HuH-7 (cell line): ENCODE results near the gene DEAF1.
A peak's percentile ranks its signal among the peaks of the same experiment; 100 is the strongest.
"Not testable (repeated sequence)": the region's sequence is repeated elsewhere in the genome, so short reads cannot be mapped to it uniquely, and the experiment has no call there.

Experiments
- DNase-seq: peaks from one replicate; pipeline ENCODE4 v3.0.0; 2011; ENCODE audit warnings: low spot score

The DEAF1 gene

DNA sequence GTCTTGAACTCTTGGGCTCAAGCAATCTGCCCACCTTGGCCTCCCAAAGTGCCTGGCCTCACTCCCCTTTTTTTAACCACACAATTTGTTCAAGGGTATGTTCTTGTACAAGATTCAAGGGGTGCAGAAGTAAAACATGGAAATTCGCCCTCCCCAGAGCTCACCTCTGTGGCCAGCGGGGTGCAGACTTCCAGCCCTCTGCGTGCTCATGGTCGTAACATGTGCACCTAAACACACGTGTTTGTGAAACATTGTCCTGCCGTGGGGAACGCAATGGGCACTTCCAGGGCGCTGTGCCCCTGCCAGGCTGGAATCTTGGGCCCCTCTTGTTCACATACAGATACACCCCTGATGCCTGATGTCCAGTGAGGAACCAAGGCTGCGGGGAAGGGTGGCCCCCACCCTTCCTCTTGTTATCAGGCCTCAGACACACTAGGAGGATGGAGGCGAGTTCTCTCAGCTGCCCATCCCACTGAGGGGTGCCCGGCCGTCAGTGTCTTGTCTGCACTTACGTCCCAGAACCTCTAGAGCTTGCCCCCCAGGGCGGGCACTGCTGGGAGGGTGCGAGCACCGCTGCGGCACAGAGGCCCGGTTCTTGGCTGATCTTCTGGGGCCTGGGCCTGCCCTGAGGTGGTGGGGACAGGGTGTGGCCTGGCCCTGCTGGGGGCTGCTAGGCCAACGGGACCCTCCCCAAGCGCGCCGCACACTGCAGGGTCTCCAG, 6.9 kb upstream of the DEAF1 start:
- DNase-seq = no peak

- DNase-seq = no peak
Observed at GRCh38 chr11:699753-700152, 4.7 kb upstream of the DEAF1 start.

- DNase-seq = no peak
Observed at GRCh38 chr11:699116-699508, 4.1 kb upstream of the DEAF1 start.

- DNase-seq = no peak
Observed at GRCh38 chr11:698493-699115, 3.6 kb upstream of the DEAF1 start.

DNA sequence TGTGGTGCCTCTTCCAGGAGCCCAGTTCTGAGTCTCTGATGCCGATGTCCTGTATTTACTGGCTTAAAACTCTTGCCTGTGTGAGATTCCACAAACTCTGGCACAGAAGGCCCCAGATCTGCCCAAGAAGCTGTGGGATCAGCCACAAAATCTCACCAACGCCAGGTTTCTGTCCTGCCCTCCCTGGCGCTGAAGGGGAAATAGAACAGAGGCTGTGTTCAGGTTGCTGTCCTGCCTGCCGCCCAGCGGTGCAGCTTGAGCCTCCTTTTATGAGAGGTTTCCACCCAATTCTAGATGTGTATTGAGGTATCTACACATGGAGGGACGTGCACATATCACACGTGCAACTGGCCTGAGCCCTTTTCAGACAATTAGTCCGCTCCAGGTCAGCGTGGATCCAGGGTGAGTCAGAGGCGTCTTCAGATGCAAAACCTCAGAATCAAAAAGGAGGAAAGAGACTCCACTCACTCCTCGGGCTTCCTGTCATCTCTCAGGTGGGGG, 2.8 kb upstream of the DEAF1 start:
- DNase-seq = no peak

DNA sequence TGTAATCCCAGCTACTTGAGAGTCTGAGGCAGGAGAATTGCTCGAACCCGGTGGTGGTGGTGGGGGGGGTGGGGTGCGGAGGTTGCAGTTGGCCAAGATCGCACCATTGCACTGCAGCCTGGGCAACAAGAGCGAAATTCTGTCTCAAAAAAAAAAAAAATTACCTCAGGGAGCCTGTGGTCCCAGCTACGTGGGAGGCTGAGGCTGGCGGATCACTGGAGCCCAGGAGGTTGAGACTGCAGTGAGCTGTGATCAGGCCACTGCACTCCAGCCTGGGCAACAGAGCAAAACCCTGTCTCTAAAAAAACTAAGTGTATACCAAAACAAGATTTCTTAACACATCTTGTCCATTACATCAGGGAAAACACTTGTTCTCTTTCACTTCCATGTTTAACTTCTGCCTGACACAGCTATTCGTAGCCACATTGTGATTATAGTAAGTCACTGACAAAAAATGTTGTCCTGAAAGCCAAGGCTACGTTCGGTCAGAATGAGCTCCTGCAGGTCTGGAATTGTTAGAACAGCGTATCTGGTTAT, 2.0 kb upstream of the DEAF1 start:
- no peak for DNase-seq

DNA sequence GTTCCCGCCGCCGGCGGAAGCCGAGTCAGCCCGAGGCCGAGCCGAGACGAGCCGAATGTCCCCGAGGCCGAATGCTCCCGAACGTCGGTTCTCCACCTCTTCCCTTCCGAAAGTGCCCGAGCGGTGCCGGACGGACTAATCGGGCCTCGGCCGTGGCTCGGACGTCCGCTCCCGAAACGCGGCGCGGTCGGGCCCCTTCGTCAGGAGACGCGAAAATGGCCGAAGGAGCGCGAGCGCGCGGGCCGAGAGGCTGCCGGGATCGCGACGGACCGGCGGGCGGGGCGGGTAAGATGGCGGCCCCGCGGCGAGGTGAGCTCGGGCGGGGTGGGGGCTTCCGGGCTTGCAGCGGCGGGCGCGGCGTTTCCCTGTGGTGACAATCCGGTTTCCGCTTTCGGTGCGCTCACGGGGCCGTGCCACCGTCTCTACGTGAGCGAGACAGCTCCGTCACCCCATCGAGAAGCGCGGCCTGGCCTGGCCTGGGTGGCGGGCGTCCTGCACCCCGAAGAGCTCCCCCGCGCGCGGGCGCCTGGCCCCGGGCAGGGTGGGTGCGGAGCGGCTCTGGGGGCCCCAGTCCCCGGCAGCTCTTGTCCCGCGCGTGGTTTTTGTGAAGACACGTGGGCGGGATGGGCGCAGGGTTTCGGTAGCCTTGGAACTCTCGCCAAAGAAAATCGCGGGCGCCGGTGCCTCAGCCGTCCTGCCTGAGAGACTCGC, 671 bp upstream of the DEAF1 start, which contains the start of gene TMEM80:
TSS of gene TMEM80 (plus strand) at position 279 of the 711 bp plus-strand sequence. CDS start at position 291, 12 bp downstream.
- DNase-seq = peak; percentile 78

GRCh38 chr11:695288-695537, 191 bp upstream of the DEAF1 start:
- DNase-seq = no peak

GRCh38 chr11:693887-694562, 997 bp downstream of the DEAF1 start:
- DNase-seq = no peak

DNA sequence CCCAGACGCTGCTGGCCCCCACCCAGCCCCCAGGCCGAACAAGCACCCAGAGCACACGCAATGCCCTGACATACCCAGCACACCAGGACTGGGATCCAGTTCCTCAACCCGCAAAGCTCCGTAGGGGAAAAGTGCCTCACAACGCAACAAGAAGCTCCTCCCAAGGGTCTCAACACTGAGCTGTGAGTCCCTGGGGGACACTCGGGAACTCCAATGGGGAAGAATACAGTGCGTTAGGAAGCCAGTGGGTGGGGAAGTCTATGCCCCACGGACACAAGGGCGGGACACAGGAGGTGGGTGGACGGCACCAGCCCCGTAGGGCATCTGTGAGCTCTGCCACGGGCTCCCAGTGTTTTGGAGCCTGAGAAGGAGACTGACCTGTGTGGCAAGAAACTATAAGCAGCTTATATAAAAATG, 1.6 kb downstream of the DEAF1 start:
- DNase-seq = no peak

GRCh38 chr11:692824-693414, 2.1 kb downstream of the DEAF1 start:
- no peak for DNase-seq

GRCh38 chr11:691710-692590, 3.1 kb downstream of the DEAF1 start:
- DNase-seq = no peak

- no peak for DNase-seq
Observed at GRCh38 chr11:690738-691633, 4.0 kb downstream of the DEAF1 start.

DNA sequence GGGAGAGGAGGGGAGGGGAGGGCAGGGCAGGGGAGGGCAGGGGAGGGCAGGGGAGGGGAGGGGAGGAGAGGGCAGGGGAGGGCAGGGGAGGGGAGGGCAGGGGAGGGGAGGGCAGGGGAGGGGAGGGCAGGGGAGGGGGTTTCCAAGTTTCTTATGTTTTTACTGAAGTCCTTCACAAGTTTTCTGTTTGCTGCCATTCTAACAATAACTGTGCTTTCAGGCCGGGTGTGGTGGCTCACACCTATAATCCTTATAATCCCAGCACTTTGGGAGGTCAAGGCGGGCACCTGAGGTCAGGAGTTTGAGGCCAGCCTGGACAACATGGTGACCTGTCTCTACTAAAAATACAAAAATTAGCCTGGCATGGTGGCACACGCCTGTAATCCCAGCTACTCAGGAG, 4.8 kb downstream of the DEAF1 start:
- DNase-seq = not testable (repeated sequence)

DNA sequence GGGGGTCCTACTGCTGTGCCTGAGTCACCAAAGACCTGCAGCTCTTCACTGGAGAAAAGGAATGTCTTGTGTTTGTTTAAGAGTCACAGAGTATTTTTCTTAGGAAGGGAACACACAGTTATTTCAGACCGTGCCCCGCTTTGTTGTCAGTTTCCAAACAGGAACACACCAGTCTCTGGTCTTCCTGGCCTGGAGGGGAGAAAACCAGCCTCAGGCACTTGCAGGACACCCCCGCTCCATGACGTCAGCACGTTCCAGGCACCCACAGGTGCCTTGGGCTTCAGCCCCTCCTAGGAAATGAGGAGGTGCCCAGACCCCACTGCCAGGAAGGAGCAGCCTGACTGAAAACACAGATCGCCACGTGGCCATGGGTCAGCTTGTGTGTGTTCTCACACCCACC, 5.4 kb downstream of the DEAF1 start:
- DNase-seq = no peak

GRCh38 chr11:688681-689080, 6.3 kb downstream of the DEAF1 start:
- DNase-seq = no peak

DNA sequence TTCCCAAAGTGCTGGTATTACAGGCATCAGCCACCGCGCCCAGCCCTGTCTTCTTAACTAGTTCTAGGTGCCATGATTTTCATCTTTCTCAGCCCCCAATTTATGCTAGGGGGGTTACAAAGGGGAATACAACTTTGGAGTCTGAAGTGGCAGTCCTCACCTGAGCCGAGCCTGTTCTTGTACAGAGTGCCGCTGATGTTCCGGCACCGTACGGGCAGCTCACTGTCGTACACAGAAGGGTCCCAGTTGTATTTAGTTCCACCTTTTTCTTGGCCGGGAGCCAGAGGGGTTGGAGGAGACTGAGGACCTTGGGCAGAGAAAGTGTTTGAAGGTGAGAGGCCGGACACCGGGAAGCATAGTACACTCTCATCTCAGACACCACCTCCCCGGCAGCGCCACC, 7.3 kb downstream of the DEAF1 start:
- no peak for DNase-seq

DNA sequence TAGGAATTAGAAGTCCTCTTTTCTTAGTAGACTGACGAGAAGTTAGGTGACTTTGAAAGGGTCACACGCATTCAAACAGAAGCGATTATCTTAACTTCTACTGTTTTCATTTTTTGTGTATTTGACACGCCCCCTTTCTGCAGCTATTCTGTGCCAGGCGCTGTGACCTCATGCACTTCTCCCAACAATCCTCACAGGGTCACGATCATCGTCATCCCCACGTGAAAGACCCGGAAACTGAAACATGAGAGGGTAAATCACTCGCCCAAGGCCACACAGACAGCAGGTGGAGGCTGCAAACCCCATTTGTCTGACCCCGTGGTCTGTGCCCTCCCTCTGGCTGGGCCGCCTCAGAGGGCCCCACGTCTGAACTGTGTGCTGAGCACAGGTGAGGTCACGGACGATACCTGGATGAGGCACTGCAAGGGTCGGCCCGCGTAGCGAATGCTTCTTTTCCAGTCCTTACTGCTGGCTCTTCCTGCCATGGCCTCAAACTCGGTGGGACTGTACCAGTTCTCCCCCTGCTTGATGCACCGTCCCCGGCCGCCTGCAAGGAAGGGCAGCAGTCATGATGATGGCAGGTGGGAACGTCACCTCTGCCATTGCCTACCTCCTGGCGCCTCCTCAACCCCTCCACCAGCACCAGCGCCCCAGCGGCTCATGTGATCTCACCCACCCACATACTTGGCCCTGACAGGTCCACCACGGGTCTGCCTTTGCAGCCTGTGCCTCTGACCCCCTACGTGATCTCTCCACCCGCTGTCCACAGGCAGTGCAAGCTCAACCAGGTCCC, 8.4 kb downstream of the DEAF1 start:
- DNase-seq = no peak

DNA sequence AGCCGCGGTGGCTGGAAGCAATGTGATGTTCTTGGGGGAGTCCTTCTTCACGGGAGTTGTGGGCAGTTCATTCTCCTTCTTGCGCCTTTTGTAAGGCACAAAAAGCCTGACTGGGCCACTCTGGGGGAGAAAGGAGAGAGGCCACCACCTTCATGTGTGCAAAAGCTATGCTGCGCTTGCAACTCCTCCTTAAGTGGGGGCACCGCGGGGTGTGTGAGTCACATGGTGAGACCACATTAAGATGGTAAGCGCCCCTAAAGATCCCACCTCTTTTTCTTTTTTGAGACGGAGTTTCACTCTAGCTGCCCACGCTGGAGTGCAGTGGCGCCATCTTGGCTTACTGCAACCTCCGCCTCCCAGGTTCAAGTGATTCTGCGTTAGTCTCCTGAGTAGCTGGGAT, 14.1 kb downstream of the DEAF1 start:
- DNase-seq = no peak
